SK-N-SH treated with all-trans-retinoic acid at 6 μM for 48 hours (cell line): ENCODE results near the gene CYP3A5.

Source experiments
- ATAC-seq: fragments of 200-7000 bp; cut with Tn5 transposase; 3 replicates; pipeline ENCODE4 v1.9.1; 2020; ENCODE audit warnings: mild to moderate bottlenecking, moderate library complexity
- ARNTL ChIP-seq: fragments of 450-650 bp; formaldehyde crosslinking; IDR thresholded peaks from 2 replicates; pipeline ENCODE4 v1.5.0; 2020; ENCODE audit warnings: low read depth, mild to moderate bottlenecking, moderate library complexity, borderline replicate concordance
- BACH2 ChIP-seq: fragments of 250-450 bp; sonication (Bioruptor Pico); IDR thresholded peaks from 2 replicates; pipeline ENCODE4 v1.9.0; 2021; ENCODE audit warnings: mild to moderate bottlenecking, borderline replicate concordance
- CSDC2 ChIP-seq: fragments of 250-450 bp; sonication (Bioruptor Pico); IDR thresholded peaks from 2 replicates; pipeline ENCODE4 v1.5.0; 2020; ENCODE audit warnings: mild to moderate bottlenecking, moderate library complexity
- GLIS3 ChIP-seq: fragments of 250-450 bp; sonication (Bioruptor Pico); IDR thresholded peaks from 2 replicates; pipeline ENCODE4 v1.5.0; 2020; ENCODE audit warnings: mild to moderate bottlenecking, moderate library complexity
- ISL1 ChIP-seq: fragments of 250-450 bp; sonication (Bioruptor Pico); IDR thresholded peaks from 2 replicates; pipeline ENCODE4 v2.1.2; 2022; ENCODE audit warnings: mild to moderate bottlenecking, moderate library complexity
- RARB ChIP-seq: fragments of 250-450 bp; sonication (Bioruptor Pico); IDR thresholded peaks from 2 replicates; pipeline ENCODE4 v1.8.0; 2021; ENCODE audit warnings: mild to moderate bottlenecking, moderate library complexity
- SNAI2 ChIP-seq: fragments of 250-450 bp; sonication (Bioruptor Pico); IDR thresholded peaks from 2 replicates; pipeline ENCODE4 v1.5.0; 2020; ENCODE audit warnings: mild to moderate bottlenecking, moderate library complexity
- TCF4 ChIP-seq: fragments of 250-450 bp; sonication (Bioruptor Pico); IDR thresholded peaks from 2 replicates; pipeline ENCODE4 v1.8.0; 2021; ENCODE audit warnings: mild to moderate bottlenecking, moderate library complexity, borderline replicate concordance
- ZFP3 ChIP-seq: fragments of 250-450 bp; sonication (Bioruptor Pico); IDR thresholded peaks from 2 replicates; pipeline ENCODE4 v1.5.0; 2020; ENCODE audit warnings: mild to moderate bottlenecking, moderate library complexity
- ZFP30 ChIP-seq: fragments of 450-650 bp; formaldehyde crosslinking; IDR thresholded peaks from 2 replicates; pipeline ENCODE4 v1.5.0; 2022; ENCODE audit warnings: mild to moderate bottlenecking, moderate library complexity
- ZNF70 ChIP-seq: fragments of 450-650 bp; formaldehyde crosslinking; IDR thresholded peaks from 2 replicates; pipeline ENCODE4 v1.5.0; 2020; ENCODE audit warnings: mild to moderate bottlenecking, moderate library complexity
- ZNF8 ChIP-seq: fragments of 450-650 bp; formaldehyde crosslinking; IDR thresholded peaks from 2 replicates; pipeline ENCODE4 v1.5.0; 2020; ENCODE audit warnings: mild to moderate bottlenecking, moderate library complexity
- TF ChIP-seq, protein P1 (sequence below): fragments of 250-450 bp; sonication (Bioruptor Pico); IDR thresholded peaks from 2 replicates; pipeline ENCODE4 v1.8.0; 2021; ENCODE audit warnings: low read depth, mild to moderate bottlenecking, moderate library complexity, borderline replicate concordance
- TF ChIP-seq, protein P2 (sequence below): fragments of 250-450 bp; sonication (Bioruptor Pico); IDR thresholded peaks from 2 replicates; pipeline ENCODE4 v1.8.0; 2020; ENCODE audit warnings: mild to moderate bottlenecking, moderate library complexity, borderline replicate concordance
- TF ChIP-seq, protein P3 (sequence below): fragments of 250-450 bp; sonication (Bioruptor Pico); IDR thresholded peaks from 2 replicates; pipeline ENCODE4 v1.5.0; 2020; ENCODE audit warnings: mild to moderate bottlenecking, moderate library complexity
- TF ChIP-seq, protein P4 (sequence below): fragments of 250-450 bp; sonication (Bioruptor Pico); IDR thresholded peaks from 2 replicates; pipeline ENCODE4 v1.5.1; 2020; ENCODE audit warnings: low read depth, mild to moderate bottlenecking, moderate library complexity
- TF ChIP-seq, protein P5 (sequence below): fragments of 250-450 bp; sonication (Bioruptor Pico); IDR thresholded peaks from 2 replicates; pipeline ENCODE4 v1.5.1; 2021; ENCODE audit warnings: mild to moderate bottlenecking, moderate library complexity

Gene CYP3A5

DNA sequence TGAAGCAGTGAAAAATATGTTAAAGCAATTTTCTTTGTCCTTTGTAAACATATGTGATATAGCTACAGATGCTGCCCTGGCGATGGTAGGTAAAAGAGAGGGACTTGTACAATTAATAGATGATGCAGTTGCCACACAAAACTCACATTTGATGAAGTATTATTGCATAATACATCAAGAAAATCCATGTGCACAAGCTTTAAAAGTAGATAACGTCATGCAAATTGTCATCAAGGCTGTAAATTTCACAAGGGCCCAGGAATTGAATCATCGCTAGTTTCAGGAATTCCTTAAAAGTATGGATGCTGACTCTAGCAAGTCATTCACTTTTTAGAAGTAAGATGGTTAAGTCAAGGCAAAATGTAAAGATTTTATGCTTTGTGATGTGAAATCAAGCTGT lies 10.0 kb downstream of the CYP3A5 start (continued):
- TF ChIP-seq, protein P1, sequence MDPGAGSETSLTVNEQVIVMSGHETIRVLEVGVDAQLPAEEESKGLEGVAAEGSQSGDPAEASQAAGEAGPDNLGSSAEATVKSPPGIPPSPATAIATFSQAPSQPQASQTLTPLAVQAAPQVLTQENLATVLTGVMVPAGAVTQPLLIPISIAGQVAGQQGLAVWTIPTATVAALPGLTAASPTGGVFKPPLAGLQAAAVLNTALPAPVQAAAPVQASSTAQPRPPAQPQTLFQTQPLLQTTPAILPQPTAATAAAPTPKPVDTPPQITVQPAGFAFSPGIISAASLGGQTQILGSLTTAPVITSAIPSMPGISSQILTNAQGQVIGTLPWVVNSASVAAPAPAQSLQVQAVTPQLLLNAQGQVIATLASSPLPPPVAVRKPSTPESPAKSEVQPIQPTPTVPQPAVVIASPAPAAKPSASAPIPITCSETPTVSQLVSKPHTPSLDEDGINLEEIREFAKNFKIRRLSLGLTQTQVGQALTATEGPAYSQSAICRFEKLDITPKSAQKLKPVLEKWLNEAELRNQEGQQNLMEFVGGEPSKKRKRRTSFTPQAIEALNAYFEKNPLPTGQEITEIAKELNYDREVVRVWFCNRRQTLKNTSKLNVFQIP (CRISPR knock-in tag): no peak
- TF ChIP-seq, protein P2, sequence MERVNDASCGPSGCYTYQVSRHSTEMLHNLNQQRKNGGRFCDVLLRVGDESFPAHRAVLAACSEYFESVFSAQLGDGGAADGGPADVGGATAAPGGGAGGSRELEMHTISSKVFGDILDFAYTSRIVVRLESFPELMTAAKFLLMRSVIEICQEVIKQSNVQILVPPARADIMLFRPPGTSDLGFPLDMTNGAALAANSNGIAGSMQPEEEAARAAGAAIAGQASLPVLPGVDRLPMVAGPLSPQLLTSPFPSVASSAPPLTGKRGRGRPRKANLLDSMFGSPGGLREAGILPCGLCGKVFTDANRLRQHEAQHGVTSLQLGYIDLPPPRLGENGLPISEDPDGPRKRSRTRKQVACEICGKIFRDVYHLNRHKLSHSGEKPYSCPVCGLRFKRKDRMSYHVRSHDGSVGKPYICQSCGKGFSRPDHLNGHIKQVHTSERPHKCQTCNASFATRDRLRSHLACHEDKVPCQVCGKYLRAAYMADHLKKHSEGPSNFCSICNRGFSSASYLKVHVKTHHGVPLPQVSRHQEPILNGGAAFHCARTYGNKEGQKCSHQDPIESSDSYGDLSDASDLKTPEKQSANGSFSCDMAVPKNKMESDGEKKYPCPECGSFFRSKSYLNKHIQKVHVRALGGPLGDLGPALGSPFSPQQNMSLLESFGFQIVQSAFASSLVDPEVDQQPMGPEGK (CRISPR knock-in tag): no peak
- TF ChIP-seq RARB (CRISPR knock-in tag) (no peak), GLIS3 (no peak), ZNF70 (CRISPR knock-in tag) (no peak)

DNA sequence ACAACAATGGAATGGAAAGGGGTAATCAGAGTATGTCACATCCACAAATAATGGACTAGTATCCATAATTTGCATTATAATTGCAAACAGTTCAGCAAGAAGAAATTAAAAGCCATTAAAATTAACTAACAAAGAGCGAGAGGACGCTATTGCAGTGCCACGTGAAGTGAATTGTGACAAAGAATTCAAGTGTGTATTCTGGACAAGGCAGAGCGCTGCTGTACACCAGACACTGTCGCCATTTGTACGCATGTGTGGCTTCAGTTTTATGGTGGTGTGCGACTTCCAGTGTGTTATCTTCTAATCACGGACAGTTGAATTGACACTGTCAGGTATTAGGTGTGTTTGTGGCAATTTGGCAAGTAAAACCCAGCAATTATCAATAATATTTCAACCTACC lies 11.3 kb downstream of the CYP3A5 start:
- TF ChIP-seq BACH2 (CRISPR knock-in tag) (no peak), ZFP3 (CRISPR knock-in tag) (no peak), TCF4 (no peak), ZNF70 (CRISPR knock-in tag) (no peak), RARB (CRISPR knock-in tag) (no peak), ISL1 (CRISPR knock-in tag) (no peak), ARNTL (no peak), SNAI2 (CRISPR knock-in tag) (no peak), ZNF8 (CRISPR knock-in tag) (no peak), CSDC2 (no peak), ZFP30 (no peak)
- TF ChIP-seq, protein P3, sequence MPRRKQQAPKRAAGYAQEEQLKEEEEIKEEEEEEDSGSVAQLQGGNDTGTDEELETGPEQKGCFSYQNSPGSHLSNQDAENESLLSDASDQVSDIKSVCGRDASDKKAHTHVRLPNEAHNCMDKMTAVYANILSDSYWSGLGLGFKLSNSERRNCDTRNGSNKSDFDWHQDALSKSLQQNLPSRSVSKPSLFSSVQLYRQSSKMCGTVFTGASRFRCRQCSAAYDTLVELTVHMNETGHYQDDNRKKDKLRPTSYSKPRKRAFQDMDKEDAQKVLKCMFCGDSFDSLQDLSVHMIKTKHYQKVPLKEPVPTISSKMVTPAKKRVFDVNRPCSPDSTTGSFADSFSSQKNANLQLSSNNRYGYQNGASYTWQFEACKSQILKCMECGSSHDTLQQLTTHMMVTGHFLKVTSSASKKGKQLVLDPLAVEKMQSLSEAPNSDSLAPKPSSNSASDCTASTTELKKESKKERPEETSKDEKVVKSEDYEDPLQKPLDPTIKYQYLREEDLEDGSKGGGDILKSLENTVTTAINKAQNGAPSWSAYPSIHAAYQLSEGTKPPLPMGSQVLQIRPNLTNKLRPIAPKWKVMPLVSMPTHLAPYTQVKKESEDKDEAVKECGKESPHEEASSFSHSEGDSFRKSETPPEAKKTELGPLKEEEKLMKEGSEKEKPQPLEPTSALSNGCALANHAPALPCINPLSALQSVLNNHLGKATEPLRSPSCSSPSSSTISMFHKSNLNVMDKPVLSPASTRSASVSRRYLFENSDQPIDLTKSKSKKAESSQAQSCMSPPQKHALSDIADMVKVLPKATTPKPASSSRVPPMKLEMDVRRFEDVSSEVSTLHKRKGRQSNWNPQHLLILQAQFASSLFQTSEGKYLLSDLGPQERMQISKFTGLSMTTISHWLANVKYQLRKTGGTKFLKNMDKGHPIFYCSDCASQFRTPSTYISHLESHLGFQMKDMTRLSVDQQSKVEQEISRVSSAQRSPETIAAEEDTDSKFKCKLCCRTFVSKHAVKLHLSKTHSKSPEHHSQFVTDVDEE (CRISPR knock-in tag): no peak
- TF ChIP-seq, protein P4, sequence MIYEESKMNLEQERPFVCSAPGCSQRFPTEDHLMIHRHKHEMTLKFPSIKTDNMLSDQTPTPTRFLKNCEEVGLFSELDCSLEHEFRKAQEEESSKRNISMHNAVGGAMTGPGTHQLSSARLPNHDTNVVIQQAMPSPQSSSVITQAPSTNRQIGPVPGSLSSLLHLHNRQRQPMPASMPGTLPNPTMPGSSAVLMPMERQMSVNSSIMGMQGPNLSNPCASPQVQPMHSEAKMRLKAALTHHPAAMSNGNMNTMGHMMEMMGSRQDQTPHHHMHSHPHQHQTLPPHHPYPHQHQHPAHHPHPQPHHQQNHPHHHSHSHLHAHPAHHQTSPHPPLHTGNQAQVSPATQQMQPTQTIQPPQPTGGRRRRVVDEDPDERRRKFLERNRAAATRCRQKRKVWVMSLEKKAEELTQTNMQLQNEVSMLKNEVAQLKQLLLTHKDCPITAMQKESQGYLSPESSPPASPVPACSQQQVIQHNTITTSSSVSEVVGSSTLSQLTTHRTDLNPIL: no peak
- TF ChIP-seq, protein P5, sequence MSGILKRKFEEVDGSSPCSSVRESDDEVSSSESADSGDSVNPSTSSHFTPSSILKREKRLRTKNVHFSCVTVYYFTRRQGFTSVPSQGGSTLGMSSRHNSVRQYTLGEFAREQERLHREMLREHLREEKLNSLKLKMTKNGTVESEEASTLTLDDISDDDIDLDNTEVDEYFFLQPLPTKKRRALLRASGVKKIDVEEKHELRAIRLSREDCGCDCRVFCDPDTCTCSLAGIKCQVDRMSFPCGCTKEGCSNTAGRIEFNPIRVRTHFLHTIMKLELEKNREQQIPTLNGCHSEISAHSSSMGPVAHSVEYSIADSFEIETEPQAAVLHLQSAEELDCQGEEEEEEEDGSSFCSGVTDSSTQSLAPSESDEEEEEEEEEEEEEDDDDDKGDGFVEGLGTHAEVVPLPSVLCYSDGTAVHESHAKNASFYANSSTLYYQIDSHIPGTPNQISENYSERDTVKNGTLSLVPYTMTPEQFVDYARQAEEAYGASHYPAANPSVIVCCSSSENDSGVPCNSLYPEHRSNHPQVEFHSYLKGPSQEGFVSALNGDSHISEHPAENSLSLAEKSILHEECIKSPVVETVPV (CRISPR knock-in tag): no peak
- TF ChIP-seq, protein P1 (CRISPR knock-in tag): no peak
- ATAC-seq: no peak

DNA sequence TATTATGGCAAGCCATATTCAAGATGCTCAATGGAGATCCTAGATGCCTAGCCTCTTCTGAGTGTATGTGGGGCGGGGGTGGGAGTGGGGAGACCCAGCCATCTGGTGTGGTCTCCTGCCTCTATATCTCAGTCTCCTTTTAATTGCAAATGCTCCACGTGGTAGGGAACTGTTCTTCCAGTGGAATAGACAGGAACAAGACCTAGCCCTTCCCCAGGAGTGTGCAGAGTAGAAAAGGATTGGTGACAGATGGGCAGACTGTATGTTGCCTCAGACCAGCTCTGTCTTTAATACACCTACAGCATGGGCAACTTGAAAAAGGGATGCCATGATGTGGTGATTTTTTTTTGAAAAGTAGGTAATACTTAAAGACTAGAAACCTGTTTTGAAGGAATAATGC lies 12.6 kb downstream of the CYP3A5 start:
- ATAC-seq: no peak
- TF ChIP-seq, protein P3 (CRISPR knock-in tag): no peak
- no peak for TF ChIP-seq ZFP3 (CRISPR knock-in tag)
